Activated CD4-positive, alpha-beta T cell treated with anti-CD3 and anti-CD28 coated beads, Interleukin-2, amount 50 U/mL, for 48 hours (primary cell): ENCODE results near the gene ZNF836.
A peak's percentile ranks its signal among the peaks of the same experiment; 100 is the strongest.
"Not testable (repeated sequence)": the region's sequence is repeated elsewhere in the genome, so short reads cannot be mapped to it uniquely, and the experiment has no call there.

Experiments used
- DNase-seq, 2 experiments: peaks; one replicate each; pipeline ENCODE4 v3.0.0-alpha.2; 2020

Gene ZNF836

DNA sequence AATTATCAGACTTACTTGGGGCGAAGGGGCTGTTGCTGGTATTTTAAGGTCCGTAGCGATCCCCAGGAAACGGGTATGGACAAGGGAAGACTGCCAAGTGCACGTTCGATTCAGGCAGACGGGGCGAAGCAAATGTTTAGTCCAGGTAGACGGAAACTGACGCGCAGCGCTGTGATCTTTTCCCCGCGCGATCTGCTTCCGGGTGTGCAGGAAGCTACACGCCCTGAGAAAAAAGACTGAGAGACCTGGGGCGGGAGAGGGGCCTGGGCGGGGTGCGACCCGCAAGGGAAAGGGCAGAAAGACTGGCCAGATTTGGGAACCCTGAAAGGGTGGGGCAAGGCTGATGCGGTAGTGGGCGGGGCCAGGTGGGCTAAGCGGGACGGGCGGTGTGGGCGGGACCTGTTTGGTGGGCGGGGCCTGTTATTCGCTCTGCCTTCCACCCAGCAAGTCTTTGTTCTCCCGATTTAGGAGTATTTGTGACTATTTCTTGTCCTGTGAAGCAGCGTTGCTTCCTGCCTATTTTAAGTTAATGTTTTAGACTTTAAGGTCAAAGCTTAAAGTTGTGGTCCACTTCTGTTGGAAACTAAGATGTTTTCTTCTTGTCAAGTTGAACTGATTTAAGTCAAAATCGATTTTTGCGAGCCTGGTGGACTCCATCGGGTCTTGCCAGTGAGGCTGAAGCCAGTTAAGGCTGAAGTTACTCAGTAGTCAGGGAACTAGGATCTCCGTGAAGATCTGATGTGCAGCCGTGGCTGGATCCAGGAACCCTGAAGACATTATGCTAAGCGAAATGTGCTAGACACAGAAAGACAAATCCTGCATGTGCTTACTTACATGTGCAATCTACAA, at the start of gene ZNF836:
Gene ZNF836 (minus strand): TSS at position 301 of the 849 bp plus-strand sequence. CDS start 3,549 bp downstream, outside the sequence.
- peak; percentile 91 to 93 for DNase-seq

DNA sequence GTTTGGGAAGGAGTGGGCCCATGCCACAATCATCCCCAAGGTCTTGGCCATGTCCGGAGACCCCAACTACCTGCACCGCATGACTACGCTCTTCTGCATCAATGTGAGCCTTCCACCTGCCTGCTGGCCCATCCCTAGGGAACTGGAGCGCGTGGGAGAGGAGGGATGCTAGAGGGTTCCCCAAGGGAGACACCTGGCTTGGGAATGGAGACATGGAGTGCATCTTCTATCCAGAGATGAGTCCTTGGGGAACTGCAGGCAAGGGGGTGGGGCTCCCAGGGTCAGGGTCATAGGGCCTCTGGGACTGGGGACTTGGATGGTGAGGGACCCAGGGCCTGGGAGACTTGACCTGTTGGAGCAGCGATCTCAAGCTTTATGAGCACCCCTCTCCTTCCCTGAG, 49.6 kb upstream of the ZNF836 start:
- DNase-seq = no peak

DNA sequence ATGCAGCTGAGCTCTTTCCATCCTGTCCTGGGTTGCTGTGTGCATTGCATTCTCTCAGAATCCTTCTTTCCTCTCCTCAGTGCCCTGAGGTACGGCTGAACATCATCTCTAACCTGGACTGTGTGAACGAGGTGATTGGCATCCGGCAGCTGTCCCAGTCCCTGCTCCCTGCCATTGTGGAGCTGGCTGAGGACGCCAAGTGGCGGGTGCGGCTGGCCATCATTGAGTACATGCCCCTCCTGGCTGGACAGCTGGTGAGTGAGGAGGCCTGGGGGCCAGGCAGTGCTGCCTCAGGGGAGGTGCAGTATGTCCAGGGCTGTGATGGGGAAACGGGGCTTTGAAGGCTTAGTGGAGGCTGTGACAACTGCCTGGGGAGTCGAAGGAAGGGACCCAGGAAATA, 48.2 kb upstream of the ZNF836 start:
- DNase-seq = no peak

DNA sequence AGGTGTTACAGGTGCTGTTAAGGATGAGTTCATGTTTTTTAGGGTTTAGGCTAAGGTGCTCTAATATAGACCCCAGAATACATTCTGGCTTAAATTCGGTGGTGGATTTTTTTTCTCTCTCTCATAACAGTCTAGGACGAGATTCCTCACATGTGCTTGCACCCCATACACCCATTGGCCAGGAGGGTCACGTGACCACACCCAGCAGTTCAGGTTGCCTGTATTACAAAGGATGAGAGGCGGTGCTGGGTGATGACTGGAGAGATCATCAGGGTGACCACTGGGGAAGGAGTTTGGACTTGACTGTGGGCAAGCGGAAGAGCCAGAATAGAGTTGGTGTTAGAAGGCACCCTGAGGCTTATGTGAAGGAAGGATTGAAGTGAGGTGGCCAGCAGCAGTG, 46.2 kb upstream of the ZNF836 start:
- DNase-seq = no peak

DNA sequence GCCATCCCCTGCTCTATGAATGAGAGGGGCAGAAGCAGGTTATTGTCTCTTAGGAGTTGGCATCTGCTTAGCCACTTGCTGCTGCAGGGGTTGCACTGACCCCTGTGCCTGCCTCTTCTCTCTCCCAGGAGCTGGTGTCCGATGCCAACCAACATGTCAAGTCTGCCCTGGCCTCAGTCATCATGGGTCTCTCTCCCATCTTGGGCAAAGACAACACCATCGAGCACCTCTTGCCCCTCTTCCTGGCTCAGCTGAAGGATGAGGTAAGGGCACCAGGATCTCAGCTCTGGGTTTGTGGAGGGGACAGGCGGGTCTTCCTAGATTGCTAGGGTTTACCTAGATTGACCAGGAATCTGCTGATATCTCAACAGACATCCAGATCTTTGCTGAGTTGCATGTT, 45.0 kb upstream of the ZNF836 start:
- no peak for DNase-seq

DNA sequence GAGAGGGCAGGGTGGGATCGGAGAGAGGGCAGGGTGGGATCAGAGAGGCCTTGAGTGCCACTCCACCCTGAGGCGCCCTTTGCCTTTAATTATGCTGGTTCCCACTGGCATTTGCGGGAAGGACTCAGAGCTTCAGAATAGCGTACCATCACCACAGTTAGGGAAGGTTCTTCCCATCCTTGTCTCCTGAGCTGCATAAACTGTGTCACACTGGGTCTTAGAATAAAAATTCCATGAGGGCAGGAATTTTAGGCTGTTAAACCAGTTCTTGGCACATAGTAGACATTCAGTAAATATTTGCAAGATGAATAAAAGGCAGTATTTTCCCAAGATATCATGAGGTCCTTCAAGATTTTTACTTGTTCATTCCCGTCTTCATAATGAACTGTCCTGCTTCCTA, 42.8 kb upstream of the ZNF836 start:
- no peak for DNase-seq

DNA sequence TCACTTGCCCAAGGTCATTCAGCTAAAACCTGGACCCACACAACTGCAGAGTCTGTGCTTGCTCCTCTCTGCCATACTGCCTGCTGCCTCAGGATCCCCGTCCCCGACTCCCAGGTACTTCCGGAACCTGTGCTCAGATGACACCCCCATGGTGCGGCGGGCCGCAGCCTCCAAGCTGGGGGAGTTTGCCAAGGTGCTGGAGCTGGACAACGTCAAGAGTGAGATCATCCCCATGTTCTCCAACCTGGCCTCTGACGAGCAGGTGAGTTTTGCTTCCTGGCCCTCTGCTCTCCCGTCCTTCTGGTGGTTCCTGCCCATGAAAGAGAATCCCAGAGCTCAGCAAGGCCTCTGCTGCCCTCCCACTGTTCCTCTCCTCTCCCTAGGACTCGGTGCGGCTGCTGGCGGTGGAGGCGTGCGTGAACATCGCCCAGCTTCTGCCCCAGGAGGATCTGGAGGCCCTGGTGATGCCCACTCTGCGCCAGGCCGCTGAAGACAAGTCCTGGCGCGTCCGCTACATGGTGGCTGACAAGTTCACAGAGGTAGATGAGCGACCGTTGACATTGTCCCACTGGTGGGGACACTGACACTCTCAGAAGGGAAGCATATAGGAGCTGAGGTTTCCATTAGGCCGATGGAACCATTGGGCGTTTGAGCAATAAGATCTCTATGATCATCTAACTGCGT, 41.3 kb upstream of the ZNF836 start:
- no peak for DNase-seq

DNA sequence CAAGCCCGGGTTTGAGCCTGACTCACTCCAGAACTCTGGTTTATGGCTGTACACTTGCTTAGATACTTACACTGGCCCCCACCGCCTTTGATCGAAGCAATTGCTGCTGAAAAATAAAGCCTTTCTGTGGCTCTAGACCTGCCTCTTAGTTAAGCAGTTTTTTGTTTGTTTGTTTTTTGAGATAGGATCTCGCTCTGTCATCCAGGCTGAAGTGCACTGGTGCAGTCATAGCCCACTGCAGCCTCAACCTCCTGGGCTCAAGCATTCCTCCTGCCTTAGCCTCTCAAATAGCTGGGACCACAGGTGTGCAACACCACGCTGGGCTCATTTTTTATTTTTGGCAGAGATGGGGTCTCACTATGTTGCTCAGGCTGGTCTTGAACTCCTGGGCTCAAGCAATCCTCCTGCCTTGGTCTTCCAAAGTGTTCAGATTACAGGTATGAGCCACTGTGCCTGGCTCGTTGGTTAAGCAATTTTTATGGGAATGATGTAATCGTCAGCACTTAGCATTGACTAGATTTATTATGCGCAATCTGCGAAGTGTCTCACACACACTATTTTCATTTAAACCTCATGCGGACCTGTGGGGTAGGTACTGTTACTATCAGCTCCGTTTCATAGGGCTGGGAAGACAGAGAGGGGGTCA, 40.6 kb upstream of the ZNF836 start:
- no peak for DNase-seq

DNA sequence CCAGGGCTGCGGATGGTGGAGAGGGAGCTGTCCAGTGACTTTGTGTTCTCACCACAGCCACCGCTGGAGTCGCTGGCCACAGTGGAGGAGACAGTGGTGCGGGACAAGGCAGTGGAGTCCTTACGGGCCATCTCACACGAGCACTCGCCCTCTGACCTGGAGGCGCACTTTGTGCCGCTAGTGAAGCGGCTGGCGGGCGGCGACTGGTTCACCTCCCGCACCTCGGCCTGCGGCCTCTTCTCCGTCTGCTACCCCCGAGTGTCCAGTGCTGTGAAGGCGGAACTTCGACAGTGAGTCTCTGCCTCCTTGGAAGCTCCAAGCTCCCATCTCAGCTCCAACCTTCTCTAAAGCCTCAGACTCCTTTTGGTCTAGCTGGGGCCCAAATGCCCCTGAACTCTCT, 39.8 kb upstream of the ZNF836 start:
- DNase-seq = no peak

DNA sequence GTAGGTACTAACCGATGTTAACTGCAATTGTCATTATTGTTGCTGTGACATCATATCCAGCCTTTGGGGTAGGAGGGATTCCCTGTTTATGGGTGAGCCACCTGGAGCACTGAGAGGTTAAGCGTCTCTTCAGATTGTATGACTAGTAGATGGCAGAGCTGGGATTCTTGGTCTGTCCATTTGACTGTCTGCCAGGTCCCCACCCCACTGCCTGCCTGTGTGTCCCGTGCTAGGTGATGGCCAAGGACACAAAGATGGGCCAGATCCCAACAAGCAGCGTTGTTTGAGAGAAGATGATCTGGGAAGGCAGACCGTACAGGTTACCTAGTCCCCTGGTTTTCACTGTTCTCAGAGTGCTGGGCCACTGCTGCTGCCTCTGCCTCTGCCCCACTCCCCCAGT, 35.1 kb upstream of the ZNF836 start:
- no peak for DNase-seq

DNA sequence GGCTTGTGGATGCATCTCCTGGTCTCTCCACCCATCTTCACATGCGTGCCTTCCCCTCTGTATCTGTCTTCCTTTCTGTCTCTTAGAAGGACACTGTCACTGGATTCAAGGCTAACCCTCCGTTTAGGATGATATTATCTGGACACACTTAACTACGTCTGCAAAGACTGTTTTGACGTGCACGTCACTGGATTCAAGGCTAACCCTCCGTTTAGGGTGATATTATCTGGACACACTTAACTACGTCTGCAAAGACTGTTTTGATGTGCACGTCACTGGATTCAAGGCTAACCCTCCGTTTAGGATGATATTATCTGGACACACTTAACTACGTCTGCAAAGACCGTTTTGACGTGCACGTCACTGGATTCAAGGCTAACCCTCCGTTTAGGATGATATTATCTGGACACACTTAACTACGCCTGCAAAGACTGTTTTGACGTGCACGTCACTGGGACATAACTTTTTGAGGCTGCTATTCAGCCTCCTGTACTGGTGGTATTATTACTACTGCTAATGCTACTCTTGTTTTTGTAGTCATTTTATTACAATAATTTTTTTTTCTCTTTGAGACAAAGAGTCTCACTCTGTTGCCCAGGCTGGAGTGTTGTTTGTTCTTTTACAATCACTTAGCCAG, 29.5 kb upstream of the ZNF836 start:
- not testable (repeated sequence) for DNase-seq

DNA sequence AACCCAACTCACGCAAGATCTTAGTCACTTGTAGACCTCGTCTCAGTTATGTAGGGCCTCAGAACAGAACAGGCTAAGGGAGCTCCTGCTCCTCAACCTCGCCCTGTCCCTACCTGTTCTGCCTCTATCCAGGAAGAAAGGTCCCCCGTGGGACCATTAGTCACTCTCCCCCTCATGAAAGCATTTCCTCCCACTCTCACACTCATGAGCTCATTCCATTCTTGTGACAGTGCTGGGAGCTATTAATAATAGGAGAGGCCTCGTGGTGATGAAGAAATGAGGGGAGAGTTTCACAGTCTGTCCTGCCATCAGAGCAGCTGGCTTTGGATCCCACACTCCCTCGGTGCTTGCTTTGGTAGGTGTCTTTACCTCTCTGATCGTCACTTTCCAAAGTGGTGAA, 28.6 kb upstream of the ZNF836 start:
- DNase-seq = no peak

DNA sequence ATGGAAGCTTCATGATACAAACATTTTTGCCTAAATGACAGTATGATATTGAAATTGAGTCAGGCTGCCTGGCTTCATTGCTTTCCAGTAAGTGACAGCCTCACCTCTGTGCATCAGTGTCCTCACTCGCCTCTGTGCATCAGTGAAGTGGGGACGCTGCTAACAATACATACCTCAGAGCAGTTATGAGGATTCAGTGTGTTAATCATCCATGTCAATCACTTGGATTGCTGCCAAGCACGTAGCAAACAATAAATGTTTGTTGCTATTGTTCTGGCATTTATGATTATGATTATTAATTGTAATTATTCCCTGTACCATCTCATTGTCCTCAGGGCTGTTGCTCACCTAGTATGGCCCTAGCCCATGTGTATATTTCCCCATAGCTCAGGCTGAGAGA, 27.3 kb upstream of the ZNF836 start:
- no peak for DNase-seq

DNA sequence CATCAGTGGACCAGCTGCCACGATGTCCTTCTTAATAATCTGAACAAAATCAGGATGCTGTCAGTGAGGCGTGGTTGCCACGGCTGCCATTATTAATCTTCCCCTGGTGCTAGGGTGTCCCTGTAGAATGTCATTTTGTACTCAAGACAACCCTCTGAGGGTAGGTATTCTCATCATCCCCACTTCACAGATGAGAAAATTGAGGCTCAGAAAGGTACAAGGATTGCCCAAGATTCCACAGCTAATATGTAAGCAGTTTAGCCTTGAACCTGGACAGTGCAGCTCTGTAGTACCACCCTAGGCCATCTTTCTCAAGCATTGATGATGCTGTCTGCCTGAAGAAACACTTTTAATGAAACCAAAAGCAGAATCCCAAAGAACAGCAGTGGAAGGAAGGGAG, 26.5 kb upstream of the ZNF836 start:
- no peak for DNase-seq

DNA sequence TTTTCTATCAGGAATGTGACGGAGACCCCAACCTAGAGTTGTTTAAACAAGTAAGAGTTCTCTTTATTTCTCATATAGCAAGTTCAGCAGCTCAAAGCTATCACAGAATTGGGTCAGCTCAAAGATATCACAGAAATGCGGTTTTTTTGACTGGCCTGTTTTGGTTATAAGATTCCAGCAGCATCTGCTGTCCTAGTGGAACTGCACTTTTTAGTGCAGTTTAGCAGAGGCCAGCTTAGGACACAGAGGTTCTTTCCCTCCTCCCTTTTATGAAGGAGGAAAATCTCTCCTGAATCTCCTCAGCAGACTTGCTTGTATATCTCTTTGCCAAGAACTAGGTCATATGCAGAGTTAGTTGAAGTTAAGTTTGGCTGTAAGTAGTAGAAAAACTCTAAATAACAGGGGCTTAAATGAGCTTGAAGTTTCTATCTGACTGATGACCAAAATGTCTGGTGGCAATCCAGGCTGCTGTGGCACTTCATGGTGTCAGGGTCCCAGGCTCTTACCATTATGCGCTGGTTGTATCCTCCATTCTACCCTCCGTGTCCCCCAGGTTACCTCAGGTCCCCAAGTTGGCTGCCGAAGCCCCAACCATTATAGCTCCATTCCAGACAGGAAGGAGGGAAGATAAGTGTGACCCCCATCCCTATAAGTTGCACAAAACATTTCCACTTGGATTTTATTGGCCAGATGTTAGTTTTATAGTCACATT, 25.0 kb upstream of the ZNF836 start:
- no peak for DNase-seq

DNA sequence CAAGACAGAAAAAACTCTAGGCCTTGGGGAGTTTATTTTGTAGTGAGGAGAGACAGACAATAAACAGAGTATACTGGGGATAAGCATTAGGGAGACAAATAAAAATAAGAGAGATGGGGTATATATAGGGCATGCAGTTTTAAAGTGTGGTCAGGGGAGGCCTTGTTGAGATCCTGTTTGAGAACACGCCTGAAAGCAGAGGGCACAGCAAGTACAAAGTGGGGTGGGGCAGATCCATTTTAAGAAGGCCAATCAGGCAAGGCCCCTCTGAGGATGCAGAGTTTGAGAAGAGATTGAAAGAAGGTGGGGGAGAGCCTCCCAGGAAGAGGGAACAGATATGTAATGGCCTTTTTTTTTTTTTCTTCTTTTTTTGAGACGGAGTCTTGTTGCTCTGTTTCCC, 20.5 kb upstream of the ZNF836 start:
- DNase-seq = no peak

DNA sequence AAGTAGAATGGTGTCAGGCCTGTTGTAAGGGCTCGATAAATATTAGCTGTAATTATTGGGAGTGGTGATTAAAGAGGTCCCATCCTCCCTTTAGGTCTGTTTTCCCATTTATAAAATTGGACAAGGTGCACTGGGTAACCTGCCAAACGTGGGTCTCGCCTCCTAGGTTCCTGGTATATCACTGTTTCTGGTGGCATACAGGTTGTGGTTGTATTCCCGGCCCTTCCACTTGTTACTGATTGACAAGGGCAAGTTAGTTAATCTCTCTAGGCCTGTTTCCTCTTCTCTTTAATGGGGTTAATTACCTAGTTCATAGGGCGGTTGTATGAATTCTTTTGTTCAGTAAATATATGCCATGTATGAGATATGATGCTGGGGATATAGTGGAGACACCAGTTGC, 20.0 kb upstream of the ZNF836 start:
- DNase-seq = no peak

DNA sequence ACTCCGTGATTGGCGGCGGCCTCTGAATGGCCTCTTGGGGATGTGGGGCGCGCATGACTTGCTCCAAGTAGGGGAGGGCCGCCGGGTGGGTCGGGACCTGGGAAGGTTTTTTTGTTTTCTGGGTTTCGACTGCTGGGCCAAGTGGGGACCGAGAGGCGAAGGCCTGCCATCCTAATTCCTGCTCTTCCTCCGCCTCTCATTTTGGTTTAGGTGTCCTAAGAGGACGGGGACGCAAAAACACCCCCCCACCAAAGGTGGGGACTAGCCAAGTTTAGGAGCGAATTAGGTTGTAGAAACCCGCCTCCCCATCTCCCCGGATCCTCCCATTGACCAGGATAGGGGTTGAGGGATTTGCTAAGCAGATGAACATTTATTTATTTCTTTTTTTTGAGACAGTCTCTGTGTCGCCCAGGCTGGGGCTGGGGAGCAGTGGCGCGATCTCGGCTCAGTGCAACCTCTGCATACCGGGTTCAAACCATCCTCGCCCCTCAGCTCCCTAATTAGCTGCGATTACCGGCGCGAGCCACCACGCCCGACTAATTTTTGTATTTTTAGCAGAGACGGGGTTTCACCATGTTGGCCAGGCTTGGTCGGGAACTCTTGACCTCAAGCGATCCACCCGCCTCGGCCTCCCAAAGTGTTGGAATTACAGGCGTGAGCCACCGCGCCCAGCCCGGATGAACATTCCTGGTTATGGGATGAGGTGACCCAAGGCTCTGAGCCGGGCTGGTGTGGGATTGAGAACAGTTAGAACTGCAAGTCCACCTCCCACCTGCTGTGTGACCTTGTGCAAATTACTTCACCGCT, 19.3 kb upstream of the ZNF836 start:
- DNase-seq = no peak

DNA sequence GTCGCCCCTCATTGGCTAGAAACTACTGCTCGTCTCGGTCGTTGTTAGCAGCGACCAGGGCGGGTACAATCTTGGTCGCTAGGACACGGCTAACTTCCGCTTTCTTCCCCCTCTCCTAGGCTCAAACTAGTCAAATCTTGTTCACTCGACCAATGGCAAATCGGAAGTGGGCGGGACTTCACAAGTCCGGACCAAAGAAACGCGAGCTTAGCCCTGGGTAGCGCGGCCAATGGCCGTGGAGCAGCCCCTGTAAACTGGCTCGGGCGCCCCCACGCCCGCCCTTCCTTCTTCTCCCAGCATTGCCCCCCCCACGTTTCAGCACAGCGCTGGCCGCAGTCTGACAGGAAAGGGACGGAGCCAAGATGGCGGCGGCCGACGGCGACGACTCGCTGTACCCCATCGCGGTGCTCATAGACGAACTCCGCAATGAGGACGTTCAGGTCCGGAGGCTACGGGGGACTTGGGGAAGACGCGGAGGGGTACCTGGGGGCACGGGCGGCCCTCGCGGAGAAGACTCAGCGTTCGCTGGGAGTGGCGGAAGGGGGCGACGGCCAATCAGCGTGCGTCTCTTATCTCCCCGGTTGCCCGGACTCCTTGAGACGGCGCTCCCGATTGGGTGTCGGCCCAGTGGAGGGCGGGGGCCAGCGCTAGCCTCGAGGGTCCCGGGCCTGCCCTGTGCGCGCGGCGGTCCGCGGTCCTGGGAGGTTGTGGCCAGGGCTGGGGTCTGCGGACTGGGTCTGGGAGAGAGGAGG, 18.5 kb upstream of the ZNF836 start, which contains the start of gene PPP2R1A:
Gene PPP2R1A (plus strand): TSS at position 318 of the 752 bp plus-strand sequence. CDS start 45 bp downstream, at position 363.
- peak; percentile 96 to 97 for DNase-seq

DNA sequence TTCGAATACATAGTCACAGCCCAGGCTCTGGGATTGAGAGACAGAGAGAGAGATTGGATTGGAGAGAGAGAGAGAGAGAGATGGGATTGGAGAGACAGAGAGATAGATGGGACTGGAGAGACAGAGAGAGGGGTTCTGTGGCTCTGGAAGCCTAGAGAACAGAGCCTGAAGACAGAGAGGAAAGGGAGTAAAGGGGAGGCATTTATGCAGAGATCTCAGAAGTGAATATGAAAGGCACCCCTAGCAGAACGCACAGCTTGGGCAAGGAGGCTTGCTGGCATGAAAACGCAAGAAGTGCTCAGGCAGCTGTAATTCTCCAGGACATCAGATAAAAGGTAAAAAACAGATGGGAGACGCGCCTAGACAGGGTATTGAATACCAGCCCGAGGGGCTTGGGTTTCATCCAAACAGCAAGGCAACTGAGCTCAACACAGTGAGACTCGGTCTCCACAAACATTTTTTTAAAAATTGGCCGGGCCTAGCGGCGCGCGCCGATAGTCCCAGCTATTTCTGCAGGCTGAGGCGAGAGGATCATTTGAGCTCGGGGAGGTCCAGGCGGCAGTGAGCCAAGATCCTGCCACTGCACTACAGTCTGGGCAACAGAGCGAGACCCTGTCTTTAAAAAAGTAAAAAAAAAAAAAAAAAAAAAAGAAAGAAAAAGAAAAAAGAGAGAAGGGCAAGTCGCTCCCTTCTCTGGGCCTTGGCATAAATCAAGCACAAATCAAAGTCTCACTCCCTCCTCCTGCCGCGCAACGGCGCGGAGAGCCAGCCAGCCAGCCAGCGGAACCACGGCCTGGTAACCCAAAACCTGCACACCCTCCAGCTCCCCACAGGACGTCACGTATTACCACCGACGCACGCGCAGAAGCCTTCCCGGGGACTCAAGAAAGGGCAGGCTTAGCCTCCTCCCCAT, 17.7 kb upstream of the ZNF836 start:
- DNase-seq = no peak
